Retinal pigment epithelial cell (primary cell): ENCODE data around the gene RNF180.

Experiments used
- DNase-seq: peaks from one replicate; pipeline ENCODE4 v3.0.0-alpha.2; 2010; ENCODE audit warnings: low read depth
- H3K4me3 ChIP-seq: 2 replicates; pipeline ENCODE4 v1.5.1; 2011; ENCODE audit warnings: mild to moderate bottlenecking, low read length, control low read depth, moderate library complexity
- CTCF ChIP-seq: conservative IDR thresholded peaks from 2 replicates; pipeline ENCODE4 v1.5.1; 2011; ENCODE audit warnings: low read depth, low read length, control low read depth, inconsistent platforms

RNF180 gene

GRCh38 chr5:64299805-64300204 lies 134.2 kb downstream of the RNF180 start:
- H3K4me3 ChIP-seq, result no peak overlapping the region
- DNase-seq, result peak; percentile 20
- no peak for TF ChIP-seq CTCF

- no peak overlapping the region for H3K4me3 ChIP-seq
- TF ChIP-seq CTCF, result no peak
- peak; percentile 70 for DNase-seq
Observed at GRCh38 chr5:64301566-64301965, 135.9 kb downstream of the RNF180 start.

GRCh38 chr5:64308135-64308534 lies 142.5 kb downstream of the RNF180 start:
- no peak for TF ChIP-seq CTCF
- no peak for DNase-seq
- no peak overlapping the region for H3K4me3 ChIP-seq

GRCh38 chr5:64312491-64312890 lies 146.8 kb downstream of the RNF180 start:
- no peak for TF ChIP-seq CTCF
- H3K4me3 ChIP-seq, result no peak overlapping the region
- no peak for DNase-seq

- DNase-seq, result no peak
- no peak overlapping the region for H3K4me3 ChIP-seq
- no peak for TF ChIP-seq CTCF
Observed at GRCh38 chr5:64315778-64316177, 150.1 kb downstream of the RNF180 start.

- DNase-seq, result no peak
- TF ChIP-seq CTCF, result no peak
- no peak overlapping the region for H3K4me3 ChIP-seq
Observed at GRCh38 chr5:64318175-64318574, 152.5 kb downstream of the RNF180 start.

GRCh38 chr5:64323591-64323990 lies 157.9 kb downstream of the RNF180 start:
- DNase-seq, result peak; percentile 91
- TF ChIP-seq CTCF, result no peak
- H3K4me3 ChIP-seq, result no peak overlapping the region
